GM21515 (cell line): ENCODE data around the gene SLC2A13.
"Not testable (repeated sequence)": the region's sequence is repeated elsewhere in the genome, so short reads cannot be mapped to it uniquely, and the experiment has no call there.

Experiments
- ATAC-seq: cut with Tn5 transposase; IDR thresholded peaks from one replicate; pipeline ENCODE4 v1.9.1; 2021; ENCODE audit not compliant: unreplicated experiment

Gene SLC2A13

DNA sequence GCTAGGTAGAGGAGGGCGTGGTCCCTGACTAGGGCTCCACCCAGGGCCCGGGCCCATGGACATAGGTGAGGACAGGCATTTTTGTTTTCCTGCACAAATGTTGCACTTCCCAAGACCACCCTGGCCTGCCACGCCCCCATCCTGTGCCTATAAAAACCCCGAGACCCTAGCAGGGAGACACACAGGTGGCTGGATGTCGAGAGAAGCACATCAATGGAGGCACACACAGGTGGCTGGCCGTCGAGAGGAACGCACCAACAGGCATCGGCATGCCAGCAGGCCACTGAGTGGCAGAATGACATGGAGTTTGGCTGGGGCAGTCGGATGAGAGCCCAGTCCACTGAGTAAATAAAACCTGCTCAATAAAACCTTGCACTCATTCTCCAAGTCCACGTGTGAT, 328.4 kb downstream of the SLC2A13 start:
- ATAC-seq = no peak

DNA sequence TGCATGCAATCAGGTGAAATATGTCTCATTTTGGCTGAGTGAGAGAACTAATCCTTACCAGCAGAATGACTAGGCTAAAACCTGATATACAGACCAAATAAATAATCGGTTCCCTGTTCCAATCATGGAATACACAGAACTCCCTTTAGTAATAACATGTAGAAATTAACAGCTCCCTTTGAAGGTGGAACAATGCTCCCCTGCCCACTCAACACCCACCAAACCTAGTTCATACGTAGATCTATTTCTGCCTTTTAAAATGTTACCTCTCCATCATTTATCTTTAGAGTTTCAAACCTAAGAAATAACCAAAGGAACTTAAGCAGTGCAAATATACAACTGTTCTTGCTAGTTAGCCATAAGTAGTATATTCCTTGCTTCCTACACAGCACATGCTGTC, 332.6 kb downstream of the SLC2A13 start:
- no peak for ATAC-seq

DNA sequence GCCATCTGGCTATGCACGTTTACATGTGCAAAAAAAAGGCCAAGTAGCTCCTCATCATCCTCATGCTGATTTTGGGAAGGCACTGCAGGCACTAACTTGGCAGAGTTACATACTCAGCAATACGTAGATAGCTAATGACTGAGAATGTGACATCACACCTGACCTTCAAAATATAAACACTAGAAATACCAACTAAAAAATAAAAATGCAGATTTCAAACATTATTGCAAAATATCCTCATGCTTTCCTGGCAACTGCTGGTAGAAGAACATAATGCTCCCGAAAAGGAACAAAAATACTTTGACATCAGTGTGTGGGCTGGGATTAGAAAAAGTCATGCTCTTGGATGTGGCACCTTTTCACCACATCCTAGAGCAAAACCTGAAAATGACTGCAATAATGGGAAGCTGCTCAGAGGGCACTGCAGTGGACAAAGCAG, 333.0 kb downstream of the SLC2A13 start:
- no peak for ATAC-seq

DNA sequence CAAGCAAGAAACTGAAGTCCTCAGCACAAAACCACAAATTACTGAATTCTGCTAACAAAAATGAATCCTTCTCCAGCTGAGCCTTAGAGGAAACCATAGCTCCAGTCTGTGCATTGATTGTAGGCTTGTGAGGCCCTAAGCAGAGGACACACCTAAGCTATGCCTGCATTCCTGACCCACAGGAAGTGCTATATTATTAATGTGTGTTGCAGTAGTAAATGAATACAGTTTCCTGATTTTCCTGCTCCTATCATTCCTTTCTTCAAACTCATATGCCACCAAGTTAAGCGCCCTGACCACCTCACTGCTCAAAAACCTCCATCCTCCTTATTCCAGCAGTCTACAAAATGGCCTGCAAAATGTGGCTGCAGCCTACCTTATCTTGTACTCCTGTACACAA, 334.4 kb downstream of the SLC2A13 start:
- ATAC-seq = no peak

DNA sequence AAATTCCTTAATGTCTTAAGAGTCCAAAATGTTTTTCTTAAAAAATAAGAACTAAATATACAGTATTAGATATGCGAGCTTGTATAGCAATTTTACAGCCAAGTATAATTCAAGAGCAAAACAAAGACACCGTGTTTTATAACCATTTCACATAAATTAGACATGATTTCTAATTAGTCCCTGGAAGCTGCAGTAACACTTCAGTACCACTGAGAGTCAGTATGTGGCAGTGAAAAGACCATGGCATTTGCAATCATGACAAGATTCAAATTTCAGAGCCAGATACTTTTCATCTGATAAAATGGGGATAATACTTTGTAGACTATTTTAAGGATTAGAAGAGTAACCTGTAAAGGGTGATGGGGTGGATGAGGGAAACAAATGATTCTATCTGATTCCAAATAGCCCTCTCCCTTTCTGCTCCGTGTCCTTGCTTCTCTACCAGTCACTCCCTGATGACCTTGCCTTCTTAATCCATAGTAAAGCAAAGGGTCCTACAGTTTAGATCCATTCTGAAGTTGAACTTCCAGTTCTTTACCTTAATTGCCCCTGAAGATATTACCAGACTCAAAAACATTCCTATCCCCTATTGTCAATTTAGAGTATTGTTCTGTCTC, 340.8 kb downstream of the SLC2A13 start:
- peak; percentile 73 for ATAC-seq

DNA sequence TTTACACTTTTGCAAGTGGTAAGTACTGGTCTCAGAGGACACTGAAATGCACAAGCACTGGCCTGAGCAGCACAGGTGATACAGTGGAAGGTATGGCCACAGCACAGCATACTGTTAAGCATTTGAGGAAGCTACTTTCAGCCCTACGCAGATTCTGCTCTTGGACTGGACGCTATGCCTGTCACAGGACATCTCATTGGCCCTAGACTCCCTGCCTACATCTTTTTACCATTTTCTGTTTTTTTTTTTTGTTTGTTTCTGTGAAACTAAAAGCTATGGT, 342.1 kb downstream of the SLC2A13 start:
- ATAC-seq = no peak

DNA sequence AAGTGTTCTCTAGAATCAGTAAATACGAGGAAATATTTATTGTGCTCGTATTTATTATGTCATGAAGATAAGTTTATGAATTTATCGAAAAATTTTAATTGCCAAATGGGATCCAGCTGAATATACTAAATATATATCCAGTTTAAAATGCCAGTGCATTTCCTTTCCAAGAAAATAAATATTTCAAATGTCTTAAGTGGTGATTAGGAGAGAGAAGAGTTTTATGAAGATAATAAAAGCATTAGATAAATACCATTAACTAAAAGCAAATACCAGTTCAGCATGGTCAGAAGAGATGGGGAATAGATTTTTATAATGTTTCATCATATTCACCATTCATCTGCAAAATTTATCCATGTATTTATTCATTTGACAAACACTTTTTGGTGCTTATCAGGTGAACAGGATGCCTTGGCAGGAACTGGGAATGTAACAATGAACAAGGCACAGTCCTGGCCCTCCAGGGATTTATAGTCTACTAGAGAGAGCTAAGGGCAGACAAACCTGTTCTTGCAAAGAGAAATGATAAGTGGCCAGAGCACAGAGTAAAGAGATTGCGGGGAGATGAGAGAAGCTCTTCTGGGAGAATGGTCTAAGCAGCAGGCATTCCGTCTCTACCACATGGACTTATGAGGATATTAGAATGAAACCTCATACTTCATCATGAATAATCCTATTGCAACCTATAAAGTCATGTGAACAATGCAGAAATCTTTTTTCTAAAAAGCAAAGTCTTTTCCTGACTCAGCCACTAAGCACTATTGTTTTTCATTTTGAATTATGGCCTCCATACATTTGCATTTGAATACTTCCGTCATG, 342.6 kb downstream of the SLC2A13 start:
- ATAC-seq = no peak

DNA sequence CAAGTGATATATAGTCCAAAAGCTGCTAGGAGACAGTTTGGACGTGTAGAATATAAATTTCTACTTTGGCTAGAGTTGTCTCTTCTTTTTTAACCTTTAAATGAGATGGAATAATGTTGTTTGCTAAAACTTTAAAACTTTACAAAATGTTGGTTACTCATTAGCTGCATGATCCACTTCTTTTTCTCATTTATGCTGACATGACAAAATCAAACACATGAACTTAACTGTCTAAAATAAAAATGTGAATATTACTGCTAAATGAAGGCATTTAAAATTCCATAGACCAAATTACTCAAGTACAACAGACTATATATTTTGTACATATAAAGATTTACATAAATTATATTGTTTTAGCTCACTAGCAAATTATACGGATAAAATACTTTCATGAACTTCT, 350.4 kb downstream of the SLC2A13 start:
- ATAC-seq = no peak

DNA sequence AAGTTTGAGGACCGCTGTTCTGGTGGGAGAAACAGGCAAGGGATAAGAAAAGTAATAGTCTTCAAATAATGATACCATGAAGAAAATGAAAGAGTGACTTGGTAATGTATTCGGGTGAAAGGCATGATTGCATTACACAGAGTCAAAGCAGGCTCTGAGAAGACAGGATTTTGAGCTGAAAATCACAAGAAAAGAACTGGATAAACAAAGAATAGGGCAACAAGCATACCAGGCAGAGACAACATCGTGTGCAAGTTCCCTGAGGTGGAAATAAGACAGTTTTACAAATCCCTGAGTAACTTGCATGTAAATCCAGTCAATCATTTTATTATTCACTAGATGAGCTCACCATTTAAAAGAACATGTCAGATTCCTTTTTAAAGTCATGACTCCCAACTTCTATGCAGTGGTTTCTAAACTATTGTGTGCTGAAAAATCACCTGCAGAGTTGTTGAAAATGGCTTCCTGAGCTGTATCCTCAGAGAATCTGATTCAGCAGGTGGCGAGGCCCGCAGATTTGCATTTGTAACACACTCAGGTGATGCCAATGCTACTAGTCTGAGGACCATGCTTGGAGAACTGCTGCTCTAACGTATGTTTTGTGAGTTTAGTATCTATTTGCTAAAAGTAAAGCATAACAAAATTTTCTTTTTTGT, 353.3 kb downstream of the SLC2A13 start:
- ATAC-seq = no peak

DNA sequence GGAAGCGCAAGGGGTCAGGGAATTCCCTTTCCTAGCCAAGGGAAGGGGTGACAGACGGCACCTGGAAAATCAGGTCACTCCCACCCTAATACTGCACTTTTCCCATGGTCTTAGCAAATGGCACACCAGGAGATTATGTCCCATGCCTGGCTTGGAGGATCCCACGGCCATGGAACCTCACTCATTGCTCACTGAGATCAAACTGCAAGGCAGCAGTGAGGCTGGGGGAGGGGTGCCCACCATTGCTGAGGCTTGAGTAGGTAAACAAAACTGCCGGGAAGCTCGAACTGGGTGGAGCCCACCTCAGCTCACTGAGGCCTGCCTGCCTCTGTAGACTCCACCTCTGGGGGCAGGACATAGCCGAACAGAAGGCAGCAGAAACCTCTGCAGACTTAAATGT, 359.7 kb downstream of the SLC2A13 start:
- ATAC-seq = not testable (repeated sequence)

DNA sequence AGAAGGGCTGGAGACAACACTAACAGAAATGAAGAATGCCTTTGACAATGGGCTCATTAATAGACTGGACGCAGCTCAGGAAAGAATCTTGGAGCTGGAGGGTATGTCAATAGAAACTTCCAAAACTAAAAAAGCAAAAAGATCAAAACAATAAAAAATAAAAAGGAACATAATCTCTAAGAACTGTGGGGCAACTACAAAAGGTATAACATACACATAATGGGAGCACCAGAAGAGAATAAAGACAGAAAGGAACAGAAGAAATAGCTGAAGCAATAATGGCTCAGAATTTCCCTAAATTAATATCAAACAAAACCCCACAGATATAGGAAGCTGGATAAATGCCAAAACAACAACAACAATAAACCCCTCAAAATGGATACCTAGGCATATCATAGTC, 362.2 kb downstream of the SLC2A13 start:
- no peak for ATAC-seq

DNA sequence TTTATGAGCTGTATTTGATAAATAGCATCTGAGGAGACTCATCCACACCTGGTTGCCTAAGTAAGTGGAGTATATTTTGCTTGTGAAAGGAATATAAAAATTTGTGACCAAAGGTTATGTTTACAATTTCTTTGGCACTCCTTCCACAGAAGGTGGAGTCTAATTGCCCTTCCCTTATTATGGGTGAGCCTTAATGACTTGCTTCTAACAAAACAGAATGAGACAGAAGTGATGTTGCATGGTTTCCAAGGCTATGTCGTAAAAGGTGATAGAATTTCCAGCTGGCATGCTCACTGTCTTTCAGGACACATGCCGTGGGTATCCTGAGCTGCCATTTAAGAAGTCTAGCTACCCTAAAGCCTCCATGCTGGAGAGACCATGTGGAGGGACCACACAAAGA, 369.5 kb downstream of the SLC2A13 start:
- no peak for ATAC-seq

DNA sequence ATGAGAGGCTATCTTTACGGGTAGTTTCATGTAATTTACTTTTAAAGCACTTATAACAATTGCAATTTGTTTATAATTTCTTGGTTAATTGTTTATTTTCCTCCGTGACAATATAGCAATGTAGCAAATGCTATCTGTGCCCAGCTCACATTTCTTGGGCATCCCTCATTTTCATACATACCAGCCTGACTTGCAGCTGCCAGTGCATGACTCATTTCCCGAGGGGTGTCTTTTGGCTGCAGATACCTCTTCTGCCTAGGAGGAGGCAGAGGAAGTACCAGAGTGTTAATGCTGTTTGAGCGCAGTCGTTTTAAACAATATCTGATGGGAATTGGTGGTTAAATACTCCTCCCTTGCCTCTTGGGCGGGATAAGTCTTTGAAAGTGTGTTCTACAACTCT, 382.1 kb downstream of the SLC2A13 start:
- no peak for ATAC-seq

DNA sequence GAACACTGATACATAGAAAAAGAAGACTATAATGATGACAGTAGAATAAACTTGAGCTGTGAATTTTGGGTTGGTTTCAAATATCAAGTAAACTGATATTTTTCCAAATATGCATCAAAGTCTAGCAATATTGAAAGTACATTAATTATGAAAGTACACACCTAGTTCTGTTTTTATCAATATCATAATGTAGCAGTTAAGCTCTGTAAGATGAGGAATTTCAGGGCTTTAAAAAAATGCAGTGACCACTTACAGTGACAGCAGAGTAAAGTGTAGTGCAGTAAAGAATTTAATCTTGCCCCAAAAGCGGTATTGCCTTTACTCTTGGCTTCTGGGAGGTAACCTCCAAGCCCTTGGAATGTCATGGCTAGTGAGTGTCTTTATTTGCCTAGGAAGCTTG, 383.4 kb downstream of the SLC2A13 start:
- ATAC-seq = no peak

DNA sequence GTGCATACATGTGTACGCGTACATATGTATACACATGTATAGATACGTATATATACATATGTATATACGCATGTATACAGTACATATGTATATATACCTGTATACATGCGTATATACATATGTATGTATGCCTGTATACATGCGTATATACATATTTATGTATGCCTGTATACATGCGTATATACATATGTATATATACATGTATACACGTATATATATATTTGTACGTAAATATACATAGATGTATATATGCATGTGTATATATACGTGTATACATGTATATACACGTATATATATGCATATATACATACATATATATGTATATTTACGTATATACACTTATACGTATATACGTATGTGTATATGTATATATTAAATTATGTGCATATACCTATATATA, 392.3 kb downstream of the SLC2A13 start:
- no peak for ATAC-seq

DNA sequence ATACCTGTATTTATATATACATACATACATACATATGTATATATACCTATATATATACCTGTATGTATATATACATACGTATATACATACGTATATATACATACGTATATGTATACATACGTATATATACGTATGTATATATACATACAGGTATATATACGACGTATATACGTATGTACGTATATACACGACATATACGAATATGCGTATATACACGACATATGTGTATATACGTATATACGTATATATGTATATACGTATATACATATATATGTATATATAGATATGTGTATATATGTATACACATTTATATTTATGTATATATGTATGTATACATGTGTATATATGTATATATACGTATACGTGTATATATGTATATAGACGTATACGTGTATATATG, 393.5 kb downstream of the SLC2A13 start:
- no peak for ATAC-seq
